ENCODE measurements around the gene ZYX. TPM values are rescaled to one million over a fixed set of nuclear protein-coding genes. Genes with fewer than 3 reads are reported as not detected.
"Not testable (repeated sequence)": the region's sequence is repeated elsewhere in the genome, so short reads cannot be mapped to it uniquely, and the experiment has no call there.

ZYX gene
- total RNA-seq, 1 donor from 2014 or later: 412 TPM

GRCh38 chr7:143422033-143422432, 40.9 kb downstream of the ZYX start:
- Mint-ChIP-seq H3K4me3 (ENCODE audit: unreplicated experiment) (no peak overlapping the region), H3K4me1 (ENCODE audit: unreplicated experiment) (peaks cover 3% of the 10 kb centered on the region), H3K36me3 (ENCODE audit: unreplicated experiment) (no peaks in the 10 kb centered on the region), H3K27ac (ENCODE audit: unreplicated experiment) (no peak overlapping the region), H3K9me3 (ENCODE audit: unreplicated experiment) (no peaks in the 10 kb centered on the region), H3K27me3 (ENCODE audit: unreplicated experiment) (peaks cover 7% of the 10 kb centered on the region)
- DNase-seq (ENCODE audit: extremely low spot score, unreplicated experiment): no peak
- no peak for TF ChIP-seq CTCF (IDR thresholded peaks at IDR 0.05)

- H3K4me3 Mint-ChIP-seq (ENCODE audit: unreplicated experiment); H3K9me3 Mint-ChIP-seq (ENCODE audit: unreplicated experiment); H3K27me3 Mint-ChIP-seq (ENCODE audit: unreplicated experiment); DNase-seq (ENCODE audit: extremely low spot score, unreplicated experiment); H3K4me1 Mint-ChIP-seq (ENCODE audit: unreplicated experiment); H3K27ac Mint-ChIP-seq (ENCODE audit: unreplicated experiment); H3K36me3 Mint-ChIP-seq (ENCODE audit: unreplicated experiment): not testable (repeated sequence)
These were observed 43.3 kb downstream of the ZYX start for GRCh38 chr7:143424476-143424875.

GRCh38 chr7:143426479-143427142, 45.5 kb downstream of the ZYX start:
- no peak for DNase-seq (ENCODE audit: extremely low spot score, unreplicated experiment)
- Mint-ChIP-seq H3K4me3 (ENCODE audit: unreplicated experiment) (no peak overlapping the region), H3K27me3 (ENCODE audit: unreplicated experiment) (no peaks in the 10 kb centered on the region), H3K36me3 (ENCODE audit: unreplicated experiment) (no peaks in the 10 kb centered on the region), H3K27ac (ENCODE audit: unreplicated experiment) (no peak overlapping the region), H3K9me3 (ENCODE audit: unreplicated experiment) (no peaks in the 10 kb centered on the region), H3K4me1 (ENCODE audit: unreplicated experiment) (peaks cover 4% of the 10 kb centered on the region)
- TF ChIP-seq CTCF (IDR thresholded peaks at IDR 0.05): no peak

GRCh38 chr7:143429770-143430698, 48.9 kb downstream of the ZYX start:
- no peaks in the 10 kb centered on the region for H3K36me3 Mint-ChIP-seq (ENCODE audit: unreplicated experiment)

GRCh38 chr7:143431109-143431508, 50.0 kb downstream of the ZYX start:
- no peak for DNase-seq (ENCODE audit: extremely low spot score, unreplicated experiment)
- H3K27me3 Mint-ChIP-seq (ENCODE audit: unreplicated experiment): peaks cover 7% of the 10 kb centered on the region
- TF ChIP-seq CTCF (IDR thresholded peaks at IDR 0.05): no peak
- no peaks in the 10 kb centered on the region for H3K36me3 Mint-ChIP-seq (ENCODE audit: unreplicated experiment)
- H3K27ac Mint-ChIP-seq (ENCODE audit: unreplicated experiment): no peak overlapping the region
- H3K9me3 Mint-ChIP-seq (ENCODE audit: unreplicated experiment): no peaks in the 10 kb centered on the region
- no peak overlapping the region for H3K4me3 Mint-ChIP-seq (ENCODE audit: unreplicated experiment)
- H3K4me1 Mint-ChIP-seq (ENCODE audit: unreplicated experiment): peaks cover 4% of the 10 kb centered on the region

More at GRCh38 chr7:143429770-143430698, 48.9 kb downstream of the ZYX start:
- H3K4me3 Mint-ChIP-seq (ENCODE audit: unreplicated experiment): no peak overlapping the region
- peaks cover 4% of the 10 kb centered on the region for H3K4me1 Mint-ChIP-seq (ENCODE audit: unreplicated experiment)
- TF ChIP-seq CTCF (IDR thresholded peaks at IDR 0.05): no peak
- no peaks in the 10 kb centered on the region for H3K9me3 Mint-ChIP-seq (ENCODE audit: unreplicated experiment)
- no peak for DNase-seq (ENCODE audit: extremely low spot score, unreplicated experiment)
- H3K27me3 Mint-ChIP-seq (ENCODE audit: unreplicated experiment): peaks cover 6% of the 10 kb centered on the region
- no peak overlapping the region for H3K27ac Mint-ChIP-seq (ENCODE audit: unreplicated experiment)
